Measurements from ENCODE around the gene APBA3.

APBA3 gene

GRCh38 chr19:3752492-3752891 is 9.0 kb downstream of the APBA3 start:
- DNase-seq (ENCODE audit: low read depth) = no peak
- H3K4me3 ChIP-seq (ENCODE audit: low read depth, low read length) = no peak overlapping the region
- no peak for TF ChIP-seq CTCF (conservative IDR thresholded peaks at IDR 0.05; ENCODE audit: low read depth, low read length)

GRCh38 chr19:3751236-3751635 is 10.3 kb downstream of the APBA3 start:
- H3K4me3 ChIP-seq (ENCODE audit: low read depth, low read length) = no peak overlapping the region
- TF ChIP-seq CTCF (conservative IDR thresholded peaks at IDR 0.05; ENCODE audit: low read depth, low read length) = no peak
- no peak for DNase-seq (ENCODE audit: low read depth)

GRCh38 chr19:3750211-3750610 is 11.3 kb downstream of the APBA3 start:
- no peak for TF ChIP-seq CTCF (conservative IDR thresholded peaks at IDR 0.05; ENCODE audit: low read depth, low read length)
- no peak overlapping the region for H3K4me3 ChIP-seq (ENCODE audit: low read depth, low read length)
- DNase-seq (ENCODE audit: low read depth) = no peak

GRCh38 chr19:3748965-3749364 is 12.5 kb downstream of the APBA3 start:
- no peak for DNase-seq (ENCODE audit: low read depth)
- H3K4me3 ChIP-seq (ENCODE audit: low read depth, low read length) = no peak overlapping the region
- TF ChIP-seq CTCF (conservative IDR thresholded peaks at IDR 0.05; ENCODE audit: low read depth, low read length) = no peak

GRCh38 chr19:3746371-3747056 is 15.0 kb downstream of the APBA3 start:
- no peak for DNase-seq (ENCODE audit: low read depth)
- H3K4me3 ChIP-seq (ENCODE audit: low read depth, low read length) = no peak overlapping the region
- no peak for TF ChIP-seq CTCF (conservative IDR thresholded peaks at IDR 0.05; ENCODE audit: low read depth, low read length)

- no peak for DNase-seq (ENCODE audit: low read depth)
- TF ChIP-seq CTCF (conservative IDR thresholded peaks at IDR 0.05; ENCODE audit: low read depth, low read length) = no peak
- H3K4me3 ChIP-seq (ENCODE audit: low read depth, low read length) = no peak overlapping the region
Observed at GRCh38 chr19:3745363-3746045, 16.0 kb downstream of the APBA3 start.

GRCh38 chr19:3743486-3743885 is 18.0 kb downstream of the APBA3 start:
- TF ChIP-seq CTCF (conservative IDR thresholded peaks at IDR 0.05; ENCODE audit: low read depth, low read length) = no peak
- H3K4me3 ChIP-seq (ENCODE audit: low read depth, low read length) = no peak overlapping the region
- peak; percentile 48 for DNase-seq (ENCODE audit: low read depth)

All from choroid plexus epithelial cell (primary cell).